Mesendoderm (in vitro differentiated cells): Measurements from ENCODE around the gene ABO.
A peak's percentile ranks its signal among the peaks of the same experiment; 100 is the strongest.

Experiments used
- DNase-seq: peaks from one replicate; pipeline ENCODE4 v3.0.0; 2013
- H2AK5ac ChIP-seq: 2 replicates; pipeline ENCODE4 v1.6.1; 2013; ENCODE audit warnings: low read length, inconsistent platforms
- H2BK120ac ChIP-seq: 2 replicates; pipeline ENCODE4 v1.6.1; 2013; ENCODE audit warnings: low read depth, mild to moderate bottlenecking, low read length, moderate library complexity, mixed read lengths
- H2BK15ac ChIP-seq: replicated peaks from 2 replicates; pipeline ENCODE4 v1.6.1; 2013; ENCODE audit warnings: low read depth, mild to moderate bottlenecking, moderate library complexity
- H2BK5ac ChIP-seq: 2 replicates; pipeline ENCODE4 v1.6.1; 2013; ENCODE audit warnings: low read length, inconsistent platforms
- H3K18ac ChIP-seq: 2 replicates; pipeline ENCODE4 v1.6.1; 2013; ENCODE audit warnings: mild to moderate bottlenecking, low read length, mixed read lengths
- H3K23ac ChIP-seq: one replicate; pipeline ENCODE4 v1.6.1; 2013; ENCODE audit warnings: low read length
- H3K27ac ChIP-seq: 2 replicates; pipeline ENCODE4 v1.5.1; 2013; ENCODE audit warnings: low read depth, mild to moderate bottlenecking, inconsistent platforms, low read length, moderate library complexity
- H3K27me3 ChIP-seq: 2 replicates; pipeline ENCODE4 v1.6.1; 2013; ENCODE audit warnings: low read length, control low read depth, mild to moderate bottlenecking, inconsistent platforms; ENCODE audit not compliant: insufficient read depth, poor library complexity
- H3K36me3 ChIP-seq: 2 replicates; pipeline ENCODE4 v1.6.1; 2013; ENCODE audit warnings: low read length, inconsistent platforms; ENCODE audit not compliant: control insufficient read depth, insufficient read depth
- H3K4ac ChIP-seq: one replicate; pipeline ENCODE4 v1.6.1; 2013; ENCODE audit warnings: low read depth, mild to moderate bottlenecking, low read length, moderate library complexity
- H3K4me1 ChIP-seq: 2 replicates; pipeline ENCODE4 v1.6.1; 2013; ENCODE audit warnings: low read depth, low read length, inconsistent platforms; ENCODE audit not compliant: control insufficient read depth
- H3K4me2 ChIP-seq: 2 replicates; pipeline ENCODE4 v1.6.1; 2013; ENCODE audit warnings: low read length
- H3K4me3 ChIP-seq: 2 replicates; pipeline ENCODE4 v1.5.1; 2013; ENCODE audit warnings: mild to moderate bottlenecking, low read length
- H3K56ac ChIP-seq: one replicate; pipeline ENCODE4 v1.6.1; 2013; ENCODE audit warnings: low read length
- H3K79me1 ChIP-seq: 2 replicates; pipeline ENCODE4 v1.6.1; 2013; ENCODE audit warnings: low read length, inconsistent platforms
- H3K79me2 ChIP-seq: 2 replicates; pipeline ENCODE4 v1.6.1; 2013; ENCODE audit warnings: mild to moderate bottlenecking, low read length; ENCODE audit not compliant: control insufficient read depth, insufficient read depth
- H3K9ac ChIP-seq: 2 replicates; pipeline ENCODE4 v1.6.1; 2013; ENCODE audit warnings: low read length, inconsistent platforms
- H4K5ac ChIP-seq: one replicate; pipeline ENCODE4 v1.6.1; 2013; ENCODE audit warnings: low read length
- H4K8ac ChIP-seq: one replicate; pipeline ENCODE4 v1.6.1; 2013; ENCODE audit warnings: low read depth, mild to moderate bottlenecking, control low read depth, low read length, moderate library complexity
- WGBS: extraction: QIAGEN DNeasy Blood & Tissue Kit; methylation state at CpG from one replicate; pipeline ENCODE4 v1.1.7; 2013; ENCODE audit warnings: low lambda C conversion rate, missing lambda C conversion rate; ENCODE audit not compliant: insufficient coverage; ENCODE audit errors: extremely low coverage; 5-methylcytosine and 5-hydroxymethylcytosine counted together

Gene ABO

DNA sequence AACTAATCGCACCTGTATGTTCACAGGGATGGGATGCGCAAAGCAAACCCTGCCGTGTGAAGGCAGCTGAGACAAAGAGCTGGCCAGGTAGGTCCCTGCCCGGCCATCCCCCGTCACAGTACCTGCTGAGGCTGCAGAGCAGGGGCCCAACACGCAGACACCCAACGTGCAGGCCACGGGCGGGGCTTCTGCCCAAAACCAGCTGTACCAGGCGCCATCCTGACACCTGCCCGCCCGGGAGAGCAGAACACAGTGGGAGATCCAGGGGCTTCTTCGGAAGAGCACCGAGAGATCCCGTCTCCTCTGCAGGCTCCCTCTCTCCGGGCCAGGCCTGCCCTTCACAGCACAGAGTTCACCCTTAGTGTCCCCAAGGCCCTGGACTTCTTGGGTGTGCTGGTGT, 28.4 kb downstream of the ABO start:
- Histone ChIP-seq H2BK15ac (no peak overlapping the region), H4K5ac (no peak overlapping the region), H3K79me1 (no peaks in the 10 kb centered on the region), H2BK120ac (no peak overlapping the region), H3K27ac (no peak overlapping the region), H3K4me2 (no peak overlapping the region), H3K23ac (no peak overlapping the region), H2AK5ac (no peak overlapping the region), H3K79me2 (no peaks in the 10 kb centered on the region), H3K4ac (no peak overlapping the region), H3K9ac (no peak overlapping the region), H4K8ac (no peak overlapping the region), H3K4me1 (no peaks in the 10 kb centered on the region), H3K4me3 (no peak overlapping the region), H2BK5ac (no peak overlapping the region), H3K36me3 (no peaks in the 10 kb centered on the region), H3K27me3 (no peaks in the 10 kb centered on the region), H3K56ac (no peak overlapping the region), H3K18ac (no peak overlapping the region)
- no peak for DNase-seq
- whole genome bisulfite sequencing = no CpG with 5 or more reads among the region's 16 CpGs

DNA sequence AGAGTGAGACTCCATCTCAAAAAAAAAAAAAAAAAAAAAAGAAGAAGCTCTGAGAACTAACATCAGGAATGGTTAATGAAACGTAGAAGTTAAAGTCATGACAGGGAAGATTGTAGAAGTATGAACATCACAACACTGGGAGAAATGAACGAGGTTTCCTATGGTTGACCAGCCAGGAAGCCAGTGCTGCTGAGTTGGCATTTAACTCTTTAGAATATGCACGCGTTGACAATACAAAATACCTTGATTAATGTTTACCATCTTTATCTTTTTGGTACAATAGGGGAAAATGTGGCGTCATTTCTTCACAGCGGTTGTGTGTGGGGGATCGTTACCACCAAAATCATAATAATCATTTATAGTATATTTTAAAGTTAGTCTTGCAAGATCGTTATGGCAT, 32.0 kb downstream of the ABO start:
- Histone ChIP-seq H3K56ac (no peak overlapping the region), H3K4me3 (no peak overlapping the region), H2BK15ac (no peak overlapping the region), H3K4me1 (no peaks in the 10 kb centered on the region), H3K27me3 (no peaks in the 10 kb centered on the region), H3K4ac (no peak overlapping the region), H3K18ac (no peak overlapping the region), H3K4me2 (no peak overlapping the region), H2BK5ac (no peak overlapping the region), H3K79me1 (no peaks in the 10 kb centered on the region), H2AK5ac (no peak overlapping the region), H2BK120ac (no peak overlapping the region), H4K8ac (no peak overlapping the region), H3K27ac (no peak overlapping the region), H4K5ac (no peak overlapping the region), H3K79me2 (no peaks in the 10 kb centered on the region), H3K23ac (no peak overlapping the region), H3K9ac (no peak overlapping the region), H3K36me3 (no peaks in the 10 kb centered on the region)
- no CpG with 5 or more reads among the region's 8 CpGs for WGBS
- DNase-seq = no peak

DNA sequence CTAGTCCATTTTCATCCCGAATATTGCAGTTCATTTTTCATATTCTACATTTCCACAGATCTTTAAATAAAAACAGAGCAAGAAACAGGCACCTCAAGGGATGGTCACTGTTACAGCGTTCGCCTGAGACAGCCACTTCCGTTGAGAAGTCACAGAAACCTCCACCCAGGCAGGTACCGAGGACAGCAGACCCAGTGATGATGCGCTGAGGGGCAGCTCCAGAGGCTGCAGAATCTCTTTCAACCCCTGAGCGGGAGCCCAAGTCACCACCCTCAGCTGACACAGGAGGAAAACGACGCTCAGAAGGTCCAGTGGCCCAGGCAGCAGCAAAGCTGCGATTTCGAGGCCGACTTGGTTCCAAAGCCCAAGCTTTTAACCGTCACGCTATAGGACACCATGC, 32.8 kb downstream of the ABO start:
- Histone ChIP-seq H3K4me1 (no peaks in the 10 kb centered on the region), H3K27ac (no peak overlapping the region), H3K4me2 (no peak overlapping the region), H3K36me3 (no peaks in the 10 kb centered on the region), H3K56ac (no peak overlapping the region), H3K79me2 (no peaks in the 10 kb centered on the region), H2BK15ac (no peak overlapping the region), H2BK5ac (no peak overlapping the region), H3K23ac (no peak overlapping the region), H4K5ac (no peak overlapping the region), H3K79me1 (no peaks in the 10 kb centered on the region), H2BK120ac (no peak overlapping the region), H4K8ac (no peak overlapping the region), H3K9ac (no peak overlapping the region), H3K4me3 (no peak overlapping the region), H3K27me3 (no peaks in the 10 kb centered on the region), H2AK5ac (no peak overlapping the region), H3K4ac (no peak overlapping the region), H3K18ac (no peak overlapping the region)
- WGBS = no CpG with 5 or more reads among the region's 14 CpGs
- no peak for DNase-seq

DNA sequence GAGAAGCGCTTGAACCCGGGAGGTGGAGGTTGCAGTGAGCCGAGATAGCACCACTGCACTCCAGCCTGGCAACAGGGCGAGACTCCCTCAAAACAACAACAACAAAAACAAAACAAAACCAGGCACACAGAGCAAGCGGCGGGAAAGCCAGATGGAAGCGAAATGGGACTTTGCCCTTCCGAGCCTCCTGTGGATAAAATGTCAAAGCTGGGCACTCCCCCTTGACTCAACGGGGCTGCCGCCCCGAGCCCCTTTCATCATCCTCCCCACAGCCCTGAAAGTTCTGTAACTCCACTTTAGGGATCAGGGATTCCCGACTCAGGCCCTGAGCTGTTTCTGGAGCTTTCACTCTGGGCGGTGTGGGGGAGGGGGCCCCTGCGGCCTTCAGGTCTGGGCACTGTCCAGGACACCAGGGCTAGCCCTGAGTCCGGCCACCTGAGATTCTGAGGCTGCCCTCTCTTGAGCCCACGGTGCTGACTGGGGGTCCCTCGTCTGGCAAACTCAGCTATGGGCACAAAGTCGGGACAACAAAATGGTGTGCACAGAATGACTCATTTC, 35.4 kb downstream of the ABO start:
- H3K4me3 ChIP-seq = no peak overlapping the region
- H2AK5ac ChIP-seq = no peak overlapping the region
- H2BK5ac ChIP-seq = no peak overlapping the region
- no peaks in the 10 kb centered on the region for H3K4me1 ChIP-seq
- H4K5ac ChIP-seq = no peak overlapping the region
- H2BK120ac ChIP-seq = no peak overlapping the region
- no peaks in the 10 kb centered on the region for H3K27me3 ChIP-seq
- H3K4me2 ChIP-seq = no peak overlapping the region
- H3K4ac ChIP-seq = no peak overlapping the region
- no peak overlapping the region for H3K27ac ChIP-seq
- H3K18ac ChIP-seq = no peak overlapping the region
- no peaks in the 10 kb centered on the region for H3K79me1 ChIP-seq
- H4K8ac ChIP-seq = no peak overlapping the region
- no peak overlapping the region for H3K23ac ChIP-seq
- no peak for DNase-seq
- H2BK15ac ChIP-seq = no peak overlapping the region
- H3K36me3 ChIP-seq = no peaks in the 10 kb centered on the region
- no peak overlapping the region for H3K9ac ChIP-seq
- no peaks in the 10 kb centered on the region for H3K79me2 ChIP-seq
- no peak overlapping the region for H3K56ac ChIP-seq
- WGBS = no CpG with 5 or more reads among the region's 18 CpGs

DNA sequence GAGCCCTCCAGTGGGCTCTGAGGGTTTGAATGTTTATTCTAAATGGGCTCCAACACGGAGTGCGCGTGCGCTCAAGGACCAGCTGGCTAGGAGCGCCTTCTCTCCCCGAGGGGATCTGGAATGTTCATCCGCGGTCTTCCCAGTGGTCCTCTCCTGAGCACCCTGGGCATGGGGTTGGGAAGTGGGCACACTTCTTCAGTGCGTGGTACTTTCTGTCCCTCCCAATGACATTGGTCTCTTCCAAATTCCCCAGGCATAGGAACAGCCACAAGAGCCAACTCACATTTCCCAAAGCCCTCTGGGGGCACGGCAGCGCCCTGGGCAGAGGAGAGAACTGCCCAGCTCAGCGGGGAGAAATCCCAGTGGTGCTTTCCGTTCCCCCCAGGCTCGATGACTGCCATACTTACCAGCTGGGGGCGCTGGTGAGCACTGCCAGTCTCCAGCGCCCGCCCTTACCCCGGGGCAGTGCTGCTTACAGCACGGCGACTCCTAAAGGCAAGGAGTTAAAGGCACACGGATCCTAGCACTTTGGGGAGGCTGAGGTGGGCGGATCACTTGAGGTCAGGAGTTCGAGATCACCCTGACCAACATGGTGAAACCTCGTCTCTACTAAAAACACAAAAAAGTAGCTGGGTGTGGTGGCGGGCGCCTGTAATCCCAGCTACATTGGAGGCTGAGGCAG, 36.0 kb downstream of the ABO start:
- H3K4me1 ChIP-seq = no peaks in the 10 kb centered on the region
- H4K8ac ChIP-seq = no peak overlapping the region
- no peaks in the 10 kb centered on the region for H3K36me3 ChIP-seq
- DNase-seq = peak; percentile 97
- H2BK15ac ChIP-seq = no peak overlapping the region
- H3K4me3 ChIP-seq = peak overlapping the region; percentile 28
- H4K5ac ChIP-seq = no peak overlapping the region
- H2BK5ac ChIP-seq = no peak overlapping the region
- no peaks in the 10 kb centered on the region for H3K79me1 ChIP-seq
- peak overlapping the region; percentile 80 for H3K56ac ChIP-seq
- H3K4ac ChIP-seq = no peak overlapping the region
- no peak overlapping the region for H3K27ac ChIP-seq
- H3K9ac ChIP-seq = peak overlapping the region; percentile 62
- peak overlapping the region; percentile 77 for H3K4me2 ChIP-seq
- no peaks in the 10 kb centered on the region for H3K79me2 ChIP-seq
- no peak overlapping the region for H2AK5ac ChIP-seq
- no CpG with 5 or more reads among the region's 26 CpGs for WGBS
- no peak overlapping the region for H2BK120ac ChIP-seq
- no peaks in the 10 kb centered on the region for H3K27me3 ChIP-seq
- H3K18ac ChIP-seq = no peak overlapping the region
- H3K23ac ChIP-seq = no peak overlapping the region
